ENCODE measurements around the gene GFI1B.

GRCh38 chr9:133008406-133008805, 29.9 kb downstream of the GFI1B start:
- TF ChIP-seq CTCF (IDR thresholded peaks at IDR 0.05; ENCODE audit: poor library complexity, severe bottlenecking) = no peak
- no peak for TF ChIP-seq POLR2AphosphoS5 (IDR thresholded peaks at IDR 0.05)
- no peak for TF ChIP-seq EZH2 (IDR thresholded peaks at IDR 0.05; ENCODE audit: borderline replicate concordance, insufficient read depth, low read length, poor library complexity, severe bottlenecking)
